ENCODE data around the gene LLGL2.

Gene LLGL2

GRCh38 chr17:75493476-75494129 lies 31.9 kb upstream of the LLGL2 start:
- DNase-seq = no peak

- DNase-seq = no peak
Measured at GRCh38 chr17:75494326-75494877, 31.1 kb upstream of the LLGL2 start.

GRCh38 chr17:75496005-75496404 lies 29.5 kb upstream of the LLGL2 start:
- DNase-seq = no peak

DNA sequence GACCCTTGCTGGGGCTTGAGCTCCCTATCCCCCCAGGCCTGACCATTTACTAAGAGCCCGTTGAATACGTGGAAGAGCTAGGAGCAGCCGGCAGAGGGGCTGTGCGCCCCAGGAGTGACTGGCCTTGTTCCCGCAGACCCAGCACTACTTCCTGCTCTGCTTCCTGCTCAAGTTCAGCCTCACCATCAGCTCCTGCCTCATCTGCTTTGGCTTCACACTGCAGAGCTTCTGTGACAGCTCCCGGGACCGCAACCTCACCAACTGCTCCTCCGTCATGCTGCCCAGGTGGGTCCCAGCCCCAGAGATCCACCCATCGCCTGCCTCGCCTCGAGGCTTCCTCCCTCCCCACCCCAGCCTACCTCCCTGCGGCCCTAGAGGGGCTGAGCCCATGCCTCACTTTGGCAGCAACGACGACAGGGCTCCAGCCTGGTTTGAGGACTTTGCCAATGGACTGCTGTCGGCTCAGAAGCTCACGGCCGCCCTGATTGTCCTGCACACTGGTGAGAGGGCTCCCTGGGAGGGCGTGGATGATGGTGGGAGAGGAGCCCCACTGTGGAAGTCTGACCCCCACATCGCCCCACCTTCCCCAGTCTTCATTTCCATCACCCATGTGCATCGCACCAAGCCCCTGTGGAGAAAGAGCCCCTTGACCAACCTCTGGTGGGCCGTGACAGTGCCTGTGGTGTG lies 27.3 kb upstream of the LLGL2 start:
- DNase-seq = no peak

DNA sequence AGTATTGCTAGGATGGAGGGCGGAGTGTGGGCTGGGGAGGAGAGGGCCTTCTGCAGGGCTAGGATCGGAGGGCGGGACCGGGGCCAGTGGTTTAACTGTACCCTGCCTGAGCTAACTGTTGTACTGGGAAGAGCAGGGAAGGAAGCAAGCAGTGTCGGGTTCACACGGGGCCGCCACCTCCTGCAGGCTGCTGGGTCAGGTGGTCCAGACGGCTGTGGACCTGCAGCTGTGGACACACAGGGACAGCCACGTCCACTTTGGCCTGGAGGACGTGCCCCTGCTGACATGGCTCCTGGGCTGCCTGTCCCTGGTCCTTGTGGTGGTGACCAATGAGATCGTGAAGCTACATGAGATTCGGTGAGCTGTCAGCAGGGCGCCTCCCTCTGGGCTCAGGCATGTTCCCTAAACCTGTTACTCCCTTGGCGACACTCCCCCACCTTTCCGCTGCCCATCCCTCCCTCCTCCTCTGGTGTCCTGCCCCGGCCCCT lies 26.7 kb upstream of the LLGL2 start:
- DNase-seq = no peak

DNA sequence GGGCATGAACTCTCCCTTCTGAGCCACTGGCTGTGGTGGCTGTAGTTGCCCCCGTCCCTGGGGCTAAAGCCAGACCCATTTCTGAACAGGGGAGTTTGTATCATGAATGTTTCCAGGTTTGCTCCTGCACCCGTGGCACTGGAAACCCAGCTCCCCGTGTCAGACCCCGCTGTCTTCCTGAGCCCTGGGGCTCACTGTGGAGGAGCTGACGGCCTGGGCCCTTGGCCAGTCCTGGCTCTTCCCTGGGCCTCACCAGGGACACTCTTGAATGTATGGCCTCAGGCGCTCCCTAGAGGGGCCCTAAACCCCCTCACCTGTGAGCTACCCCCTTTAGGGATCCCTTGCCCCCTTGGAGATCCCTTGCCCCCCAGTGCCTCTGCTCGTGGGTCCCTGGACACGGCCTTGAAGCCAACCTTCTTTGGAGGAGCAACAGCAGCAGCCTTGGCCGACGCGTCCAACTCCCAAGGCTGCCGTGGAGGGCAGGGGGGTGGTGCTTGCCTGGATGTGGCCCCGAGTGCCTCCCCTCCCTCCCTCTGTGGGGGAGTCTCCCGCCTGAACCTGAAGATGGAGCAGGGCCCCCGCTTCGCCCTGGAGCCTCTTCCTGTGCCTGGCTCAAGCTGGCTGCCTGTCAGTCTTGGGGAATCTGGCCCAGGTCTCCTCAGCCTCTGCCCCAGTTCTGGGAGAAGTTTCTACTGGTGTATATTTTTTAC lies 26.0 kb upstream of the LLGL2 start:
- no peak for DNase-seq

GRCh38 chr17:75500419-75501216 lies 24.9 kb upstream of the LLGL2 start:
- DNase-seq = no peak

DNA sequence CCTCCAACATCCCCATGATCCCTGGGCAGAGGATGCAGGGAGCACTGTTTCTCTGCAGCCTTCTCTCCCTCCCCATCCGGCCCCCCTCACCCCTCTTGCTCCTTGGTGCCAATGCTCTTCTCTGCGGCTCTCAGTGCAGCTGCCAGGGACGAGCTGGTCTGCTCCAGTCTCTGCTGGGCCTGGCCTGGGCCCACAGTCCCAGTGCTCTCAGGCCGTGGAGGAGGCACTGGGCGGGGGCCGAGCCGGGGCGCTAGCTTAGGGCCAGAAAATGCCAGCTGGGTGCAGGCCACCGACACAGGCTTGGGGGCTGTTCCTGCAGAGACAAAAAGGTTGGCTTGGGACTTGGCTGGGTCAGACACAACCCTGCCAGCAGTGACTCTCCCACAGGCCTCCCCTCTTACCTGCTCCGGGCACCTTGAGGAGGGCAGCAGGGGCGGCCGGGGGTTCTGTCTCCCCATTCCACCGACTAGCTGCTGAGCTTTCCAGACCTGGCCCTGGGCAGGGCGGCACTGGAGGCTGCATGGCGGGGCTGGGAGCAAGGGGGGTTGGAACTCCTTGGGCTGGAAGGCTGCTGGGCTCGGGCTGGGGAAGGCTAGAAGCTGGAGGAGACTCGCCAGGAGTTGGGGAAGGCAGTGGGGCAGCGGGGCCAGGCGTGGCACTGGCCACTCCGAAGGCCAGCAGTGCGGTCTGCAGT lies 24.0 kb upstream of the LLGL2 start:
- no peak for DNase-seq

DNA sequence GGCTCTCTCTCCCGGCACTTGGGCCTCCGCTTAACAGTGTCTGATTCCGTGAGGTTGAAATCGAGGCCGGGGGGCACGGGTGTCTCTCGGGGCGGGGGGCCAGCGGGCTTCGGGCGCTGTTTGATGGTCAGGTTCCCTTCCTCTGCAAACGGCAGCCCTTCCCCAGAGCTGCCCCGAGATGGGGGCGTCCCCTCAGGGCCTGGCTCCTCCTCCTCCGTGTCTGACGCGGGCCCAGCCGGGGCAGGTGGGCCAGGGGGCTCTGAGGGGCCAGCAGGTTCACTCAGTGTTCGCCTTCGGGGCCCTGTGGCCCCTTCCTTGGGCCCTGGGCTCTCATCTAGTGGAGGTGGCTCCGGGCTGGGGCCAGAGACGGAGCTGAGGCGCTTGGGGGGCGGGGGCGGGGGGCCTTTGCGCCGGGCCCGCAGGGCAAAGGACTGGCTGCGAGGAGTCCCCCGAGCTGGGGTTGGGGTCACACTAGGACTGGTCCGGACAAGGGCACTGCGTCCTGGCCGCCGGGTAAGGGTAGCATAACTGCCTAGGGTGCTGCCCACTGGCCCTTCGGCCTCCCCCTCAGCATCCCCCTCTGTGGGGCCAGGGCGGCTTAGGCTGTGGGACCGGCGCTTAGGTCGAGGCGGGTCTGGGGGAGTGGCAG lies 23.3 kb upstream of the LLGL2 start:
- no peak for DNase-seq

DNA sequence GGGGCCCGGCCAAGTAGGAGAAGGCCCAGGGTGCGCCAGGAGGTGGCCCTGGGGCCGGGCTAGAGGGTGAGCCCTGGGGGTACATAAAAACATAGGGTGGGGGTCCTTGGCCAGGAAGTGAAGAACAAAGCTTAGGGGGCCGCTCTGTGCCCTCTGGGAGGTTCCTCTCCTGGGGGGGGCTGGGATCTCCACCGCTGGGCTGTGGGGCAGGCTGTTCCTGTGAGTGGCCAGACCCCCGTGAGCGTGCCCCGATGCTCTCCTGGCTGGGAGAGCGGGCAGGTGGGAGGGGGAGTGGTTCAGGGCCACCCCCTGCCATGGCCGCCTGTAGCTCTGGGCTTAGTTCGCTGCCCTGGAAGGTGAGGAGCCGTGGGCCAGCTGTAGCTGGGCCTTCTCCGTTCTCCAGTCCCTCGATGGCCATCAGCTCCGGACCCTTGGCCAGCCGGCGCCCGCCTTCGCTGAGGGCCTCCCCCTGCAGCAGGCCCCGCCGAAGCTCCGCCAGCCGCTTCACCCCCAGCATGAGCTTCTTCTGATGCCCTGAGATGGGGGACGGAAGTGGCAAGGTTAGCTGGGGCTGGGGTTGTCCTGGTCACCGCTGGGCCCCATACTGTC lies 22.7 kb upstream of the LLGL2 start:
- no peak for DNase-seq

DNA sequence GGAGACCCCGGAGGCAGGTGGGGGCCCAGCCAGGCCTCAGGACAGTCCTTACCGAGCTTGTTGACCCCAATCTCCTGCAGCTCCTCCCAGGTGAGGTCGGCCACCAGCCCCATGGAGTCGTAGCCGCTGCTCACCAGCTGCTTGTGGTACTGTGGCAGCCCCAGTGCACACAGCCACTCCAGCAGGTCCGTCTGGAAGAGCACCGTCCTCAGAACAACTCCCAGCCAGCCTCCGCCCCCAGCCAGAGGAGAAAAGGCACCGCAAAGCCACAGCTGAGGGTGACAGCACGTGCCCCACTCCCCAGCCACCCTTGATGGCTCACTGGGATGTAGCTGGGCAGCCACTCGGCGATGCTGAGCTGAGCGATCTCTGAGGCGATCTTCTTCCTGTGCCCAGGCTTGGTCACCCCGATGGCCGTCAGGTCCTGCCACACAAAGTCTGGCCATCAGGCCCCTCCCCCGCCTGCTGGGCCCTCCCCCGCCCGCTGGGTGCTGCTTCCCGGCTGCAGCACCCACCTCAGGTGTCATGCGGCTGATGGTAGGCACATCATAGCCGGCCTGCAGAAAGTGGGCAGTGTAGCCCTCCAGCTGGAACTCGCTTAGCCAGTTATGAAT lies 22.1 kb upstream of the LLGL2 start:
- DNase-seq = no peak

- DNase-seq = no peak
Measured at GRCh38 chr17:75503976-75504346, 21.5 kb upstream of the LLGL2 start.

GRCh38 chr17:75504347-75505151 lies 20.9 kb upstream of the LLGL2 start:
- peak; percentile 18 for DNase-seq

- DNase-seq = no peak
Measured at GRCh38 chr17:75505152-75505409, 20.4 kb upstream of the LLGL2 start.

- DNase-seq = no peak
Measured at GRCh38 chr17:75505640-75506039, 19.9 kb upstream of the LLGL2 start.

GRCh38 chr17:75506134-75506533 lies 19.4 kb upstream of the LLGL2 start:
- DNase-seq = no peak

DNA sequence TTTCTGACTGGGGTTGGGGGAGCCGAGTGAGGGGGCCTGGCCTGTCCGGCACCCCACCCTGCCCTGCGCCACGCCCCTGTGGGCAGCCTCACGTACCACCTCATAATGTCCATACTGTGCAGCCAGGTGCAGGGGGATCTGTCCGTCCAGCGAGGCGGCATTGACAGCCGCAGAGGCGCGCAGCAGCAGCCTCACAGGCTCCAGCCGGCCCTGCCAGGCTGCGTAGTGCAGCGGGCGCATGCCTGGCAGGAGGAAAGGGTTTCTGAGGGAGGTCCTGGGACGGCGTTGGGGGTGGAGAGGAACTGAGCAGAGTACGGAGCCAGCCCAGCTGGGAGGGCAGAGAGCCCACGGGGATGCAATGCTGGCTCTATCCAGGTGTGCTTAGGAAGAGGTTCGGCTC lies 18.6 kb upstream of the LLGL2 start:
- DNase-seq = no peak

GRCh38 chr17:75507733-75508719 lies 17.5 kb upstream of the LLGL2 start:
- DNase-seq = no peak

DNA sequence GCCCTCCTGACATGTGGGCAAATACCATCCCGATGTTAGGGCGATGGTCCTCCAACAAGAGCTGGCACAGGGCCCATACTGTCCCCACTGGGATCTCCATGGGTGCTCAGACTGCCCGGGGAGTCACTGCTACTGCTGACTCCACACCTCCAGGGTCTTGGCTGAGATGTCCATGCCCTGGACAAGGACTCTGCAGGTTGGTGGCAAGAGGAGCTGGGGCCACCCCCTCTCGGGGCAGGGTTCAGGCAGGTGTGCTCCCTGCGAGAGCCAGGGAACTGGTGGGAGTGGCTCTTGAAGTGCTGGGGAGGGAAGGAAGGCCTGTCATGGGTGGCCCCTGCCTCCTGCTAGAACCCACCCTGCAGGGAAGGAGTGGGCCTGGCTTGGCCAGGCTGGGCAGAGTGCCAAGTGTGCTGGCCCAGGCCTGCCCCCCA lies 16.6 kb upstream of the LLGL2 start:
- no peak for DNase-seq

Measured in effector CD4-positive, alpha-beta T cell (primary cell).